Sigmoid colon (tissue), 4 donors: ENCODE results near the gene TEX19.

Source experiments
- CTCF ChIP-seq, 4 experiments: fragments of 450-650 bp in 3 of 4; fragments of 200-600 bp in 1 of 4; IDR thresholded peaks; one replicate each; pipeline ENCODE4 v1.5.1; 2016 to 2019; ENCODE audit warnings: antibody characterized with exemption in 4 of 4, mild to moderate bottlenecking in 3 of 4, moderate library complexity in 2 of 4
- POLR2AphosphoS5 ChIP-seq, 4 donors: sonication (generic); formaldehyde crosslinking; IDR thresholded peaks; one replicate each; pipeline ENCODE4 v1.6.1; 2017; ENCODE audit warnings: antibody characterized with exemption in 4 of 4

- no peak for TF ChIP-seq POLR2AphosphoS5 (IDR thresholded peaks at IDR 0.05)
- no peak for TF ChIP-seq CTCF (IDR thresholded peaks at IDR 0.05)
Measured at GRCh38 chr17:82399601-82400101, 40.6 kb downstream of the TEX19 start.
